Ishikawa (cell line): ENCODE results near the gene PSTPIP2.

Experiments used
- CEBPB ChIP-seq: IDR thresholded peaks from 2 replicates; pipeline ENCODE4 v1.6.1; 2012
- CREB1 ChIP-seq: IDR thresholded peaks from 2 replicates; pipeline ENCODE4 v1.6.1; 2012; ENCODE audit warnings: low read depth
- EGR1 ChIP-seq: IDR thresholded peaks from 2 replicates; pipeline ENCODE4 v1.6.1; 2012
- EP300 ChIP-seq: IDR thresholded peaks from 2 replicates; pipeline ENCODE4 v1.6.1; 2012; ENCODE audit warnings: borderline replicate concordance
- FOXM1 ChIP-seq: IDR thresholded peaks from 2 replicates; pipeline ENCODE4 v1.6.1; 2012; ENCODE audit warnings: low read depth, borderline replicate concordance
- NFIC ChIP-seq: IDR thresholded peaks from 2 replicates; pipeline ENCODE4 v1.6.1; 2012
- RAD21 ChIP-seq: IDR thresholded peaks from 2 replicates; pipeline ENCODE4 v1.6.1; 2012; ENCODE audit warnings: low read depth
- TAF1 ChIP-seq: IDR thresholded peaks from 2 replicates; pipeline ENCODE4 v1.6.1; 2012; ENCODE audit warnings: low read depth, mild to moderate bottlenecking
- TCF12 ChIP-seq: IDR thresholded peaks from 2 replicates; pipeline ENCODE4 v1.6.1; 2012; ENCODE audit warnings: low read depth
- TEAD4 ChIP-seq: IDR thresholded peaks from 2 replicates; pipeline ENCODE4 v1.6.1; 2012
- YY1 ChIP-seq: IDR thresholded peaks from 2 replicates; pipeline ENCODE4 v1.6.1; 2012; ENCODE audit warnings: low read depth
- ZBTB7A ChIP-seq: IDR thresholded peaks from 2 replicates; pipeline ENCODE4 v1.6.1; 2012; ENCODE audit warnings: low read depth
- TF ChIP-seq, protein P1 (sequence below): IDR thresholded peaks from 2 replicates; pipeline ENCODE4 v1.6.1; 2012
- TF ChIP-seq, protein P2 (sequence below): IDR thresholded peaks from 2 replicates; pipeline ENCODE4 v1.6.1; 2012
- TF ChIP-seq, protein P3 (sequence below): IDR thresholded peaks from 2 replicates; pipeline ENCODE4 v1.6.1; 2012; ENCODE audit warnings: low read depth, mild to moderate bottlenecking

The PSTPIP2 gene

DNA sequence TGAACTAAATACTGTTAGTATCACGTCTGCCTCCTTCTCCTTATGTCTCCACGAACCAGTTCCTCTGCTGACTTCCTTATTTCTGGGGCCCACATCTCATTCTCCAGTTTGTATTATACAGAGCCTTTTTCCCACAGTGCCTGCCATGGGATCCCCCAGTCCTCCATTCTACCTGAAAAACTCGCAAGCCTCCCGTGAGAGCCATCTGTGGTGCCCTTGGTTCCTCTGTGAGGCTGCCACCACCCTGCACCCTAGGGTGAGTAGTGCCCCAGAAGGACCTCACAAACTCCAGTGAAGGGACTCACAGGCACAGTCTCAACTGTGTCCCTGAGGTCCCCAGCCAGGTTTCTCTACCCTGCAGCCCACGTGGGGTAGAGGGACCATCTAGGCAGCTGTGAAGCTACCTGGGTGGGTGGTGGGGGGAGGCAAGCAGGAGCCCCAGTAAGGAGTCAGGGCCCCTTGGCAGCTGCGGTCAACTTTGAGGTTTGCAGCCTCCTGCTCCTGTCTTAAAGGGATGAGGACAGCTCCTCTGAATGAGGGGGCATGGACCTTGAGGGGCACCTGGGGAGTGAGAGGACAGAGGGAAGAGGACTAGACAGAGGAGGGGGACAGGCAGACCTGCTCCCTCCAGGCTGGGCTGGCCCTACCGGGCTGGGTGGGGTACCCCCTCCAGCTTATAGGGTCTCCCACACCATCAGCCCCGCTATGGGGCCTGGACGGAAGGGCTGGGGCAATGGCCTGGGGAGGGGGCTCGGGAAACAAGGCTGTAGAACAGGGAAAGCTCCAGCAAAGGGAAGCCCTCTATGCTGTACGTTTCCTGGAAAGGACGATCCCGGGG is 1.0 kb downstream of the PSTPIP2 start:
- no peak for TF ChIP-seq TCF12
- no peak for TF ChIP-seq ZBTB7A
- TF ChIP-seq, protein P1, sequence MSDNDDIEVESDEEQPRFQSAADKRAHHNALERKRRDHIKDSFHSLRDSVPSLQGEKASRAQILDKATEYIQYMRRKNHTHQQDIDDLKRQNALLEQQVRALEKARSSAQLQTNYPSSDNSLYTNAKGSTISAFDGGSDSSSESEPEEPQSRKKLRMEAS, result no peak
- TF ChIP-seq YY1, result no peak
- TF ChIP-seq CEBPB, result no peak
- no peak for TF ChIP-seq EP300
- TF ChIP-seq EGR1, result no peak
- TF ChIP-seq TAF1, result no peak
- TF ChIP-seq, protein P2, sequence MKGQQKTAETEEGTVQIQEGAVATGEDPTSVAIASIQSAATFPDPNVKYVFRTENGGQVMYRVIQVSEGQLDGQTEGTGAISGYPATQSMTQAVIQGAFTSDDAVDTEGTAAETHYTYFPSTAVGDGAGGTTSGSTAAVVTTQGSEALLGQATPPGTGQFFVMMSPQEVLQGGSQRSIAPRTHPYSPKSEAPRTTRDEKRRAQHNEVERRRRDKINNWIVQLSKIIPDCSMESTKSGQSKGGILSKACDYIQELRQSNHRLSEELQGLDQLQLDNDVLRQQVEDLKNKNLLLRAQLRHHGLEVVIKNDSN, result no peak
- TF ChIP-seq RAD21, result no peak
- TF ChIP-seq NFIC, result no peak
- no peak for TF ChIP-seq TEAD4
- TF ChIP-seq, protein P3, sequence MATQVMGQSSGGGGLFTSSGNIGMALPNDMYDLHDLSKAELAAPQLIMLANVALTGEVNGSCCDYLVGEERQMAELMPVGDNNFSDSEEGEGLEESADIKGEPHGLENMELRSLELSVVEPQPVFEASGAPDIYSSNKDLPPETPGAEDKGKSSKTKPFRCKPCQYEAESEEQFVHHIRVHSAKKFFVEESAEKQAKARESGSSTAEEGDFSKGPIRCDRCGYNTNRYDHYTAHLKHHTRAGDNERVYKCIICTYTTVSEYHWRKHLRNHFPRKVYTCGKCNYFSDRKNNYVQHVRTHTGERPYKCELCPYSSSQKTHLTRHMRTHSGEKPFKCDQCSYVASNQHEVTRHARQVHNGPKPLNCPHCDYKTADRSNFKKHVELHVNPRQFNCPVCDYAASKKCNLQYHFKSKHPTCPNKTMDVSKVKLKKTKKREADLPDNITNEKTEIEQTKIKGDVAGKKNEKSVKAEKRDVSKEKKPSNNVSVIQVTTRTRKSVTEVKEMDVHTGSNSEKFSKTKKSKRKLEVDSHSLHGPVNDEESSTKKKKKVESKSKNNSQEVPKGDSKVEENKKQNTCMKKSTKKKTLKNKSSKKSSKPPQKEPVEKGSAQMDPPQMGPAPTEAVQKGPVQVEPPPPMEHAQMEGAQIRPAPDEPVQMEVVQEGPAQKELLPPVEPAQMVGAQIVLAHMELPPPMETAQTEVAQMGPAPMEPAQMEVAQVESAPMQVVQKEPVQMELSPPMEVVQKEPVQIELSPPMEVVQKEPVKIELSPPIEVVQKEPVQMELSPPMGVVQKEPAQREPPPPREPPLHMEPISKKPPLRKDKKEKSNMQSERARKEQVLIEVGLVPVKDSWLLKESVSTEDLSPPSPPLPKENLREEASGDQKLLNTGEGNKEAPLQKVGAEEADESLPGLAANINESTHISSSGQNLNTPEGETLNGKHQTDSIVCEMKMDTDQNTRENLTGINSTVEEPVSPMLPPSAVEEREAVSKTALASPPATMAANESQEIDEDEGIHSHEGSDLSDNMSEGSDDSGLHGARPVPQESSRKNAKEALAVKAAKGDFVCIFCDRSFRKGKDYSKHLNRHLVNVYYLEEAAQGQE, result no peak
- TF ChIP-seq CREB1, result no peak

DNA sequence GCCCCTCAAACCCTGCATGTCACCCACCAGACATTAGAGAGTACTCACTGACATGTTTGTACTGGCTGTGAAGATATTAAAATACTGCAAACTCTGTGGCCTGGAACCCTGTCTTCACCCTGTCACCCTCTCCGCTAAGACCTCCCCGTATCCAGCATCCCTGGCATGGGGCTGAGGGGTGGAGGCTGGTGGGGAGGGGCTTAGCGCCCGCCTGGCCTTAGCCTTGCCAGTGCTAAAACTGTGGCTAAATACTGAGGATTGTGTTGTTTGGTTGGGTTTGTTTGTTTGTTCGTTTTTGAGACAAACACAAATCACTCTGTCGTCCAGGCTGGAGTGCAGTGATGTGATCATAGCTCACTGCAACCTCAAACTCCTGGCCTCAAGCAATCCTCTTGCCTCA is 1.8 kb downstream of the PSTPIP2 start:
- TF ChIP-seq, protein P3, result no peak
- TF ChIP-seq EGR1, result no peak
- TF ChIP-seq NFIC, result no peak
- TF ChIP-seq CREB1, result no peak
- TF ChIP-seq FOXM1, result no peak
- TF ChIP-seq, protein P2, result no peak
- TF ChIP-seq, protein P1, result no peak
- TF ChIP-seq YY1, result no peak
- no peak for TF ChIP-seq TAF1
- no peak for TF ChIP-seq TEAD4
- no peak for TF ChIP-seq EP300
- TF ChIP-seq CEBPB, result no peak

DNA sequence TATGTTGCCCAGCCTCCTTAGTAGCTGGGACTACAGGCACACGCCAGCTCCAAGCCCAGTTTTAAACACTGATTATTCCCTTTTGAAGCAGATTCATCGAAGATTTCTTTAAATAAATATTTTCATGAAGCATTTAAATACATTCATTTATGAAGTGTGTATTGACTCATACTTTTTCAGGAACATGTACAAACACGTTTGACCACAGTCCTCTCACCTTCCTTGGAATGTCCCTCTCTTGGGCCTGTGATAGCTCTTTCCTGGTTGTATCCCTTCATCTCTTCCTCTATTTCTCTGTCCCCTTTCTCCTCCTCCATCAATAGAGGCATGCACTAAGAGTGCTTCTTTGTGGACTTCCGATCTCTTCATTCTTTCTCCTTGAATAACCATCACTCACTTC is 2.5 kb downstream of the PSTPIP2 start:
- no peak for TF ChIP-seq FOXM1
- no peak for TF ChIP-seq ZBTB7A
- TF ChIP-seq, protein P1, result no peak
- TF ChIP-seq, protein P3, result no peak

DNA sequence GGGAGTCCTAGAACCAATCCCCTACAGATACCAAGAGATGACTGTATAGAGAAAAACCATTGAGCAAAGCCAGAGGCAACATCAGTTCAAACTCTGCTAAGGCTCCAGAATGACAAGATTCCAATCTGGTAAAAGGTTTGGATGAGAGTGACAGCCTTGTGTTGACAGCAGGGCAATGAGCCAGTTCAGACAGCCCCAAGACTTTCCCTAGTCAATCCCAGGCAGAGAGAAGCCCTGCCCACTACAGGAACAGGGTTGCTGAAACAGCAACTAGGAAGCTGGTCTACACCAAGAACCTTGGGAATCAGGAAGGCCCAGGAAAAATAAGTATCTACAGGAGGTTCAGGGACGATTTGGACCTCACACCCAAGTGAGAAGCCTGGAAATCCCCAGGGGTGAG is 3.3 kb downstream of the PSTPIP2 start:
- no peak for TF ChIP-seq FOXM1
- TF ChIP-seq CREB1, result no peak
- TF ChIP-seq YY1, result no peak
